Parietal lobe (tissue), 1 donor: ENCODE data around the gene RAB8A. TPM values are rescaled to one million over a fixed set of nuclear protein-coding genes. Genes with fewer than 3 reads are reported as not detected.

Experiments
- total RNA-seq: library from RNA; depleted of rRNA; stranded (reverse); fragments of >200 nt; gene quantifications from one replicate; pipeline ENCODE4 v1.2.3, GENCODE V29; 2014

The RAB8A gene
- 42.9 TPM for total RNA-seq

GRCh38 chr19:16111160-16111908 lies at the start of gene RAB8A:
RAB8A (plus strand) TSS chr19:16111889; CDS start chr19:16111902, 13 bp downstream.

DNA sequence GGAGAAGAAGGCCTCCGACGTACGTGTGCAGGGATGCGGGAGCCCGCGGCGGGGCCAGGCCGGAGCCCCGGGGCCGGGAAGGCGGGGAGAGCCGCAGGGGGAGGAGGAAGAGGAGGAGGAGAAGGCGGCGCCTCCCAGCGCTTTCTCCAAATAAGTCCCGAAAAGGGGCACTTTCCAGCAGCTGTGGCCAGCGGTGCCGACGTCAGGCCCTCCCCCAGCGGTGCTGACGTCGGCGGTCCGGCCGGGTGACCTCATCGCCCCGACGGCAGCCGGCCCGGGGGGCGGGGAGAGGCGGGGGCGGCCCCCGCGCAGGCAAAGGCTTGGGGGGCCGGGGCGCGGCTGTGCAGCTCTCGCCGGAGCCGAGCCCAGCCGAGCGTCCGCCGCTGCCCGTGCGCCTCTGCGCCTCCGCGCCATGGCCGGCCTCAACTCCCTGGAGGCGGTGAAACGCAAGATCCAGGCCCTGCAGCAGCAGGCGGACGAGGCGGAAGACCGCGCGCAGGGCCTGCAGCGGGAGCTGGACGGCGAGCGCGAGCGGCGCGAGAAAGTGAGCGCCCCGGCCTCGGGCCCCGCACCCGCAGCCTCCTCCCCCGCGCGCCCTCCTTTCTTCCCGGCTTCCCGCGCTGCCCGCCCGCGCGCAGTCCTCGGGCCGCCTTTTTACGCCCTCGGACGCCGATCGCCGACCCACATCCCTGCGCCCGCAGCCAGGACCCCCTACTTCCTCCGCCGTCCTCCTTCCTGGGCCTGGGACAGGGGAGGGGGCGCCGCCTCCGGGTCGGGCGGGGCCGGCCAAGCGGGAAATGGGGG lies 35.3 kb upstream of the RAB8A start, which contains the start of gene TPM4:
TSS of gene TPM4 (plus strand) at position 342 of the 804 bp plus-strand sequence. CDS start at position 413, 71 bp downstream.

DNA sequence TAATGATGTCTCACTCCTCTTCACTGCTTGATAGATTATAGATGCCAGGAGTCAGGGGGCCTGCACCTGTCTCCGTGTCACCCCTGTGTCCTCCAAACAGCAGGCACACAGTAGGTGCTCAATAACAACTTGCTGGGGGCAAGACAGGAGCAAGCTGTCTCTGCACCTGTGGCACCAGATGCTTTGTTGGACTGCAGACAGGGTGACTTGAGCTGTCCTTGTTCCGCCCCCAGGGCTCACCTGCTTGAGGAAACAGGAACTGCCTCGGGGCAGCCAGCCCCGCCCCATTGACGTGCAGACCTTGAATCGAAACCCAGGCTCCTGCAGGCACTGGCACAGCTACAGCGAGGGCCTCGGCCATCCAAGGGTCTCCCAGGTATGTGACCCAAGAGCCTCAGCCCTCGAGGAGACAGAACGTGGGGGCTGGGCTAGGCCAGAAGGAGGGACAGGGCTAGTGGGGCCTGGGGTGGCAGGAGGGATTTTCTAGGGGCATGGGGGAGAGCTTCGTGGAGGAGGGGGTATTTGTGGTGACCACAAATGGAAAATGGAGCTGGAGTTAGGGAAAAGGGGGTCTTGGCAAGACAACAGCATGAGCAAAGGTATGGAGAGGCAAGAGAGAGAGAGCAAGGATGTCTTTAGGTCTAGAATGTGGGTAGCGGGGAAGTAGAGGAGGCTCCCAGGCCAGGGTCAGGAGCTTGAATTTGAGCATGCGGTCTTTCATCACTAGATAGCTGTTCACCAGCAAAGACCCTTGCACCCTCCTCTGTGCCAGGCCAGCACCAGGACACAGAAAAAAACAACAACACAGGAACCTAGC lies 31.9 kb downstream of the RAB8A start, which contains the start of gene HSH2D:
TSS of gene HSH2D (plus strand) at position 287 of the 817 bp plus-strand sequence. CDS start 5,066 bp downstream, outside the sequence.

Other genes with a start within 250 kb of the RAB8A start
- not detected for gene CYP4F2, start 213.8 kb upstream of the RAB8A start, total RNA-seq
- 0.63 TPM for gene CYP4F11, start 177.4 kb upstream of the RAB8A start, total RNA-seq
- not detected for gene OR10H4, start 162.9 kb upstream of the RAB8A start, total RNA-seq
- gene TPM4, start 35.4 kb upstream of the RAB8A start, total RNA-seq = 96.7 TPM
- gene HSH2D, start 31.8 kb downstream of the RAB8A start, total RNA-seq = not detected
- not detected for gene CIB3, start 61.6 kb downstream of the RAB8A start, total RNA-seq
- gene FAM32A, start 73.5 kb downstream of the RAB8A start, total RNA-seq = 86.1 TPM
- gene AP1M1, start 86.0 kb downstream of the RAB8A start, total RNA-seq = 53.8 TPM
- 1.9 TPM for gene KLF2, start 212.9 kb downstream of the RAB8A start, total RNA-seq